Endothelial cell (in vitro differentiated cells): ENCODE data around the gene PPIB. TPM values are rescaled to one million over a fixed set of nuclear protein-coding genes. Genes with fewer than 3 reads are reported as not detected.
A peak's percentile ranks its signal among the peaks of the same experiment; 100 is the strongest.

ENCODE experiments used
- DNase-seq: peaks from one replicate; pipeline ENCODE4 v3.0.0; 2021; ENCODE audit warnings: low spot score
- H3K27ac Mint-ChIP-seq: one replicate; pipeline ENCODE4 v1.8.0; 2021; ENCODE audit warnings: mixed read lengths, inconsistent platforms; ENCODE audit not compliant: unreplicated experiment
- H3K27me3 Mint-ChIP-seq: one replicate; pipeline ENCODE4 v1.8.0; 2021; ENCODE audit warnings: mild to moderate bottlenecking, moderate library complexity, mixed read lengths, inconsistent platforms; ENCODE audit not compliant: unreplicated experiment
- H3K36me3 Mint-ChIP-seq: one replicate; pipeline ENCODE4 v1.8.0; 2021; ENCODE audit warnings: mild to moderate bottlenecking, low read depth, mixed read lengths, inconsistent platforms; ENCODE audit not compliant: unreplicated experiment
- H3K4me1 Mint-ChIP-seq: one replicate; pipeline ENCODE4 v1.8.0; 2021; ENCODE audit warnings: mild to moderate bottlenecking, mixed read lengths, inconsistent platforms; ENCODE audit not compliant: unreplicated experiment
- H3K4me3 Mint-ChIP-seq: one replicate; pipeline ENCODE4 v1.8.0; 2021; ENCODE audit warnings: mild to moderate bottlenecking, mixed read lengths, inconsistent platforms; ENCODE audit not compliant: unreplicated experiment
- H3K9me3 Mint-ChIP-seq: one replicate; pipeline ENCODE4 v1.8.0; 2021; ENCODE audit warnings: mixed read lengths, inconsistent platforms; ENCODE audit not compliant: unreplicated experiment
- CTCF ChIP-seq: fragments of 200-600 bp; sonication (generic); IDR thresholded peaks from one replicate; pipeline ENCODE4 v1.5.0; 2021; ENCODE audit warnings: antibody characterized with exemption; ENCODE audit not compliant: unreplicated experiment
- total RNA-seq: library from RNA; stranded (reverse); fragmentation: NEBNext Ultra II Directional; extraction: Animal tissue kit (Norgen Biotek cat#: 25700); gene quantifications from one replicate; pipeline ENCODE4 v1.2.1, GENCODE V29; 2021; ENCODE audit not compliant: unreplicated experiment

Gene PPIB
- total RNA-seq, 1 donor from 2014 or later: 589 TPM

GRCh38 chr15:64133623-64134344 lies 29.0 kb downstream of the PPIB start:
- no peak for DNase-seq
- no peaks in the 10 kb centered on the region for H3K9me3 Mint-ChIP-seq
- peaks cover 6% of the 10 kb centered on the region for H3K27me3 Mint-ChIP-seq
- H3K4me3 Mint-ChIP-seq: no peak overlapping the region
- TF ChIP-seq CTCF: no peak
- H3K27ac Mint-ChIP-seq: no peak overlapping the region
- peaks cover 62% of the 10 kb centered on the region for H3K36me3 Mint-ChIP-seq
- H3K4me1 Mint-ChIP-seq: peaks cover 7% of the 10 kb centered on the region

GRCh38 chr15:64132217-64132616 lies 30.6 kb downstream of the PPIB start:
- no peak for TF ChIP-seq CTCF
- Mint-ChIP-seq H3K27me3 (peaks cover 6% of the 10 kb centered on the region), H3K4me1 (peaks cover 7% of the 10 kb centered on the region), H3K4me3 (no peak overlapping the region), H3K36me3 (peaks cover 59% of the 10 kb centered on the region), H3K27ac (no peak overlapping the region), H3K9me3 (no peaks in the 10 kb centered on the region)
- no peak for DNase-seq

GRCh38 chr15:64131547-64131946 lies 31.3 kb downstream of the PPIB start:
- Mint-ChIP-seq H3K9me3 (no peaks in the 10 kb centered on the region), H3K27ac (no peak overlapping the region), H3K4me1 (peaks cover 7% of the 10 kb centered on the region), H3K36me3 (peaks cover 52% of the 10 kb centered on the region), H3K4me3 (peak overlapping the region; percentile 52), H3K27me3 (peaks cover 6% of the 10 kb centered on the region)
- no peak for TF ChIP-seq CTCF
- DNase-seq: no peak

- TF ChIP-seq CTCF: no peak
- no peak overlapping the region for H3K27ac Mint-ChIP-seq
- H3K4me3 Mint-ChIP-seq: peak overlapping the region; percentile 9
- H3K4me1 Mint-ChIP-seq: peaks cover 7% of the 10 kb centered on the region
- H3K27me3 Mint-ChIP-seq: peaks cover 5% of the 10 kb centered on the region
- no peaks in the 10 kb centered on the region for H3K9me3 Mint-ChIP-seq
- no peak for DNase-seq
- peaks cover 56% of the 10 kb centered on the region for H3K36me3 Mint-ChIP-seq
Observed at GRCh38 chr15:64130159-64130558, 32.7 kb downstream of the PPIB start.

- Mint-ChIP-seq H3K36me3 (peaks cover 47% of the 10 kb centered on the region), H3K27me3 (peaks cover 4% of the 10 kb centered on the region), H3K4me3 (no peak overlapping the region), H3K4me1 (peaks cover 3% of the 10 kb centered on the region), H3K27ac (no peak overlapping the region), H3K9me3 (no peaks in the 10 kb centered on the region)
- no peak for TF ChIP-seq CTCF
- DNase-seq: no peak
Observed at GRCh38 chr15:64127521-64128270, 35.1 kb downstream of the PPIB start.
